Stimulated activated CD8-positive, alpha-beta memory T cell treated with anti-CD3 and anti-CD28 coated beads, Interleukin-4, amount 100 ng/mL, for 4 hours (primary cell): ENCODE data around the gene TSR3.

Experiments
- DNase-seq, 2 donors: peaks; one replicate each; pipeline ENCODE4 v3.0.0-alpha.2; 2020; ENCODE audit warnings: low read depth in 2 of 2, low spot score in 1 of 2

TSR3 gene

DNA sequence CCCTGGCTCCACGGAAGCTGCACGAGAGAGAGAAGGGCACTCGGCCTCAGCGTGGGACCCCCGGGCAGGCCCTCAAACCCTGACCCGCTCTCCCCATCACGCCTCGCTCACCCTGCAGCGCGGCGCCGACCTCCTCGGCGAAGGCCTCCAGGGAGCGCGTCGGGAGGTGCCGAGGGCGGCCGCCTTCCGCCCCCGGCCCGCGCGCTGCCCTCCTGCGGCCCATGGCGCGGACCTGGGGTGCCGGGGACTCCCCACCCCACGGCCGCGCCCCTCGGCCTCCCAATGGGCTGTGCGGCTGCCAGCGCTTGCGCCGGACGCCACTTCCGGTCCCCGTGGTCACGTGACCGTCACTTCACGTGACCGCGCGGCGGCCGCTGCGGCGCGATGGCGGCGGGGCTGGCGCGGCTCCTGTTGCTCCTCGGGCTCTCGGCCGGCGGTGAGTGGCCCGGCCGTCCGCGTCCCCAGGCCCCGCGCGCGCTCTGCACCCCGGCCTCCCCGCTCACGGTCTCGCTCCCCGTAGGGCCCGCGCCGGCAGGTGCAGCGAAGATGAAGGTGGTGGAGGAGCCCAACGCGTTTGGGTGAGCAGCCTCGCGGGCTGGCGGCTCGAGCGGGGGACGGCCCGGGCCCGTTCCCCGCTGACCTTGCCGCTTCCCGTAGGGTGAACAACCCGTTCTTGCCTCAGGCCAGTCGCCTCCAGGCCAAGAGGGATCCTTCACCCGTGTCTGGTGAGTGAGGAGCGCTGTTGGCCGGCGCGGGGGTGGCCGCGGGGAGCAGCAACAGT is at the start of gene TSR3, which contains the start of gene GNPTG:
Gene TSR3 (minus strand): TSS at position 297 of the 781 bp plus-strand sequence. CDS start 74 bp downstream, at position 223.
Gene GNPTG (plus strand): TSS at position 350 of the 781 bp plus-strand sequence. CDS start 35 bp downstream, at position 385.
- peak; percentile 53 to 70 for DNase-seq

DNA sequence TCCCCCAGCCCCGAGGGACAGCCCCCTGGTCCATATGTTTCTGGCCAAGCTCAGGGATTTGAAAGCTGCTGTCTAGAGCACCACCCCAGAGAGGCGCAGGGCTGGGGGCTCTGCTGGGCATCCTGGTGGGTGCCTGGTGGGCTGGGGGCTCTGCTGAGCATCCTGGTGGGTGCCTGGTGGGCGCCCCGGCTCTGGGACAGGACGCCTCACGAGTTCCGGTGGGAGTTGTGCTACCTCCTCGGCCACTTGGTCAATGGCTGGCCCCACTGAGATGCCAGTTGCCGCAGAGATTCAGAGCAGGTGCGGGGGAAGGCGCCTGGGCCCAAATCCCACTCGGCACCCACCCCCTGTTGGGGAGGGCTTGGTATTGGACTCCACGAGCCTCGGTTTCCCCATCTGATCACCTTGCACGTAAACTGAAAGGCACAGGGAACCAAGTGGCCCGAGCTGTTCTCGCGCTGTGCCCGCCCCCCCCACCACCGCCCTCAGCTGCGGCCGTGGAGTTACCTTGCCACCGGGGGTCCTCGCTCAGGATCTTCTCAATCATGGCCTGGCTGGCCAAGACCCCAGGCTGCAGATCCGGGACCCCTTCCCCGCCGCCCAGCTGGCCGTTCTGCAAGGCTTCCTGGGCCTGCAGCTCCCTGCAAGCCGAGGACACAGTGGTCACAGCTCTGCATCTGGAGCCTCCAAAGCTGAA is 49.5 kb upstream of the TSR3 start:
- no peak for DNase-seq

DNA sequence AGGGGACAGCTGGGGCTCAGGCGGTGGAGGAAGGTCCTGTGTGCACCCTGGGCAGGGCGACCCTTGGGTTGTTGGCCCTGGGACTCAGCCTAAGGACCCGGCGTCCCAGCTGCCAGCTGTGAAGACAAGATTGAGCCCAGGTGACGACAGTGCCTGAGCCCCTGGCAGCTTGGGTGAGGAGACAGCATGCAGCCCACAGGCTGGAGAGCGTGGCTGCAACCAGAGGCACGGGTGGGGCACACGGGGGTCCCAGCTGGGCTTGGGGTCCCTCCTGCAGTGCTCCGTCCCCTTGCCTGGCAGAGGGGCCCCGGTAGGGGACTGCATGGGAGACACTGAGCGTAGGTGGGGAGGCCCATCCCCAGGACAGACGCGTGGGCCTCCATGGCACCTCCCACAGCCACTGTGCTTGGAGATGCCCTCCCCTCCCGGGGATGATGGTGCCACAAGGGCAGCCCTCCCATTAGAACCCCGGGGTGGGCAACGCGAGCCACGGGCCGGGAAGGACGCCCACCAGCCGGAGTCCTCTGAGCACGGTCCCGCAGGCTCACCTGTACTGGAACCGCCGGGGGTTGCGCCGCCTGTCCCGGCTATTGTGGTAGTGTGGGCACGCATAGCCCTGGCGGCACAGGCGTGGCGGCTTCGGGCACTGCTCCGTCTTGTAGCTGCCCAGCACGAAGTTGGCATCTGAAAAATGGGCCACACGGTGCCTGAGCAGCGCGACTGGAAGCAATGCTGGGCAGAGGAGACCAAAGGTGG is 47.3 kb upstream of the TSR3 start:
- DNase-seq: no peak

DNA sequence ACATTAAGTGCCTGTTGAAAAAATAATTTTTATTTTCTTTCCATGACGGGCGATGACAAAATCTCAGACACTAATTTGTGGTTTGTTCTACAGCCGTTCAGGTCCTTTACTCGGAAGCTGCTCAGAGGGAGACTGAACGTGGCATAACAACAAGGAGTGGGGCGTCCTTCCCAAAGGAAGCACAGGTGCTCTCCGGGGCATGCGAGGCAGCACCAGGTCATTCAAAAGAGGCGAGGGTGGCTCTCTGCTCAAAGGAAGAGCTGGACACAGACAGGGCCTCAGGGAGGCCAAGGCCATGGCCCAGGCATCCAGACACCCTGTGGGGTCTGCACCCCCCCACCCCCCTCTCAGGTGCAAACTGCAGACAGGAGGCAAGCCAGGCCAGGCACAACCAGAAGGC is 46.7 kb upstream of the TSR3 start:
- no peak for DNase-seq

DNA sequence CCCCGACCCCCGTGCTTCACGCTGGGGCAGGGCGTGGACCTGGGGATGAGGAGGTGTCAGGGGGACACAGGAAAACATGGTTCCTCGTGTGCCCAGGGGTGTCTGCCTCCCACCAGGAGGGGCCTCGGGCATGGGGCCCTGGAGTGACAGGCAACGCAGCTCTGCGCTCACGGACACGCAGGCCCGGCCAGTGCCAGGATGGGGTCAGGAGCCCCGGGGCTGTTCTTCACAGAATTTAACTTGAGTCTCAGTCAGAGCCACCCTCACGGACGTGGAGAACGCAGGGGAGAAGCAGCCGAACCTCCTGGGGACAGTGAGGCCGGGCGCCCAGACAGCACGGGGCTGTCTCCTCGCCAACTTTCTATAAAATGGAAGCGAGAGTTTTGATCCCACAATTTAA is 46.1 kb upstream of the TSR3 start:
- no peak for DNase-seq

DNA sequence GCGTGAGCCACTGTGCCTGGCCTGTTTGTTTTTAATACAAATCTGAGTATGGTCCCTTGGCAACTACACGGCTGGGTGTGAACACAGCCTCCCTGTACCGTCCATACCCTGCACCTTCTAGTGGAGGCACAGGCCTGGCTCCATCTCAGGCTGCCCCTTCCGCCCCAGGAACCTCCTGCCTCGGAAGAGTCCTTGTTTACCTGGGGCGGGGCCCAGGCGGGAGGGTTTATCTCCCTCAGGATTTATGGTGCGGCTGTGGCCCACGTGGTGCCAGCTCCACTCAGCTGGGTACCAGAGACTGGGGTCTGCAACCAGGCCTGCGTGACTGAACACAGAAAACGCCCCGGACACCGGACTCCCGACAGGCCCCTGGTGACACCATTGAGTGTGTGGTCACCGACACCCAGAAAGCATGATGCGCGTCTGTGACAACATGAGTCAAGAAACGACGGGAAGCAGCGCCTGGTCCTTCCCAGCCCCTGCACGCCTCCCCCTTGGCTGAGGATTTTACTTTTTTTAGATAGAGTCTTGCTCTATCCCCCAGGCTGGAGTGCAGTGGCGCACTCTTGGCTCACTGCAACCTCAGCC is 43.9 kb upstream of the TSR3 start:
- no peak for DNase-seq

DNA sequence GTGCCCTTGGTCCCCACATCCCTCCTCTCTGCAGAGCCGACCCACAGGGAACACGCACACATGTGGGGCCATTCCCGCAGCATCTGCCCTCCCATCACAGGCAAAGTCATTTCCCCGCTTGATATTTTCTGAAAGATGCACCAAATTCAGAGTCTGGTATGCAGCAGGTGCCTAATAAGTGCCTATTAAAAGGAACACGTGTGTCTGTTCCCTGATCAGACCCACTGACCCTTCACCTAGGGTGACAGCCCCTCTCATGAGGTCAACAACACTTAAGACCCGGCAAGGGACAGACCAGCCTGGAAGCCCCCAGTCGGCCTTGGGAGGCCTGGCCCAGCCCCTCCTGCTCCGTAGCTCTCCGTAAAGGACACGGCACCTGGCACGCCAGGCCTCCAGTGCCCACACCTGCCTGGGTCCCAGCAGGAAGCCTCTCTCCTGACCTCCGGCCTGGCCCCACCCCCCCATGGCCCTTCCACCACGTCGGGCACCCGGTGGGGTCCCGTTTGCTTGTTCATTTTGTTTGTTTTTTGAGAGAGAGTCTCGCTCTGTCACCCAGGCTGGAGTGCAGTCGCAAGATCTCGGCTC is 42.8 kb upstream of the TSR3 start:
- DNase-seq: no peak

DNA sequence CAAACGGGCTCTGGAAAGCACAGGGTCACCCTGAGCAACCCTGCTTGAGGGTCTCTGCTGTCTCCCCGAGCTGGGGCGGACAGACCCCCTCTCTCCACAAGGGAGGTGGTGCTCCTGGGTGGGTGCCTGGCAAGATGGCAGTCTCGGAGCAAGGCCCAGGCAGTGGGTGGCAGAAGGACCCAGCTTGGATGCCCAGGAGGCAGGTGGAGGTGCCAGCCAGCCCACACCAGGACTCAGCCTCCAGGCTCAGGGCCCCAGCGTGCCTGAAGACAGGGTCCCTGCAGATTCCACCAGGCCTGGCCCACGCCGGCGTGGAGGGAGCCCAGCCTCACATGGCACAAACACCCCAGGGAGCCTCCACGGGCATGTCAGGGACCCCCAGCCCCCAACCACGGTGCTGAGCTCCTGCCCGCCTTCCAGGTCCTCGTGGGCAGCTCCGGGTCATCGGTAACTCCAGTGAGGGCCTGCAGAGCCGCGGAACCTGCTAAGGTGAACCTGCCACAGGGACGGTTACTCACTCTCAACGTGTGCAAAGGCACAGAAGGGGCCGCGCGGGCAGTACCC is 42.0 kb upstream of the TSR3 start:
- DNase-seq: no peak

DNA sequence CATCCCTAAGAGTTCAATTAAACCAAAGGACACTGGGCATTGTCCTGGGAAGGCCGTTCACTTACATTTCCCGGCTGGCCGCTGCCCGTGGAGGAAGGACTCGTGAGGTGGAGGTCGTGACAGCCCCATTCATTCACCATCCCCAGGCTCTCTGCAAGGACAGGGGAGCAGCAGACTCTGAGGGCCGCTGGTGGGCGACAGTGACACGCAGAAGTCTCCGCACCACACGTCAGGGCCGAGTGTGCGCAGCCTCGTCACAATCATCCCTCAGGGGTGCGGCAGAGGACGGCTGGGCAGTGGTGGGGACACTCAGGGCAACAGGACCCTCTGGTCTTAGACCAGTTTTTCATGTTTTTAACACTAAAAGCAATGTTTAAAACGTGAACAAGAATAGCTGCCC is 41.1 kb upstream of the TSR3 start:
- DNase-seq: no peak

DNA sequence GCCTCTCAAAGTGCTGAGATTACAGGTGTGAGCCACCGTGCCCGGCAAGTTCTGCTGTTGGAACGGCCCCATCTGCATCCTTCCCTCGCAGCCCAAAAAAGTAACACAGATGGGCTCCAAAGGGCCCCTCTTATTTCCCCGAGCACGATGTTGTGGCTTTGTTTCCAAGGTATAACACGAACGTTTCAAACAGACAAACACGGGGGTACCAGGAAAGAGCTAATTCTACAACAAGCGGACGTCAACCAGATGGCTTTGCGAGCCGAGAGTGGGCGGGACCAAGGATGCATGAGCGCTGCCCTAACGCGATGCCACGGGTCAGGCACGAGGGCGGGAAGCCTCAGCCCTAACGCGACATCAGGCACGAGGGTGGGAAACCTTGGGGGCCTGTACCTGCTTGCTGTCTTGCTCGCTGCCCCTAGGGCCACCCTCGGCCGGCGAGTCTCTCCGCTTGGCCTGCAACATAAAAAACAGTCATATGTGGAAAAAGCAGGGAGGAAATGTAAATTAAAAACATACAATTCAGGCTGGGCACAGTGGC is 38.6 kb upstream of the TSR3 start:
- DNase-seq: no peak

DNA sequence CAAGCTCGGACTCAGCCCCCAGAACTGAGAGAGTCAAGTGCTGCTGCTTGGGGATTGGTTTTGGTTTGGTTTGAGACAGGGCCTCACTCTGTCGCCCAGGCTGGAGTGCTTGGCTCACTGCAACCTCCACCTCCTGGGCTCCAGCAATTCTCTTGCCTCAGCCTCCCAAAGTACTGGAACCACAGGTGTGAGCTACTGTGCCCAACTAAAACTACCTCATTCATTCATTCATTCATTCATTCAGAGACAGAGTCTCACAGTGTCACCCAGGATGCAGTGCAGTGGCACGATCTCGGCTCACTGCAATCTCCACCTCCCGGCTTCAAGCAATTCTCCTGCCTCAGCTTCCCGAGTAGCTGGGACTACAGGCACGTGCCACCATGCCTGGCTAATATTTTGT is 38.1 kb upstream of the TSR3 start:
- DNase-seq: no peak

DNA sequence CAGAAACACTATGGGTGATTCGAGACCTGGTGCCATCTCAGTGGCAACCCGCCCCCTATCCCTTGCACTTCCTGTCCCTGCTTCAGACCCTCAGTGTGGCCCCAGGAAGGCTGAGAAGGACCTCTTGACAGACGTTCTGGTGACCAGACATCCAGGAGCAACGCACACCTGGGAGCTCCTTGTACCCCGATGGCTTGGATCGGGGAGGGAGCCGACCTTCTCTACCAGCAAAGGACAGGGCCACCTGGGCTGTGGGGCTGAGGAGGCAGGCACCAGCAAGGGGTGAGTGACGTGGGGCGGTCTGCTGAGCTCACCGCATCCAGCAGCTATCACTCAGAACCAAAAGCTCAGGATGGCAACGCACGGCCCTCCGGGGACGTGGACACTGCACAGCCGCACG is 35.7 kb upstream of the TSR3 start:
- DNase-seq: no peak

DNA sequence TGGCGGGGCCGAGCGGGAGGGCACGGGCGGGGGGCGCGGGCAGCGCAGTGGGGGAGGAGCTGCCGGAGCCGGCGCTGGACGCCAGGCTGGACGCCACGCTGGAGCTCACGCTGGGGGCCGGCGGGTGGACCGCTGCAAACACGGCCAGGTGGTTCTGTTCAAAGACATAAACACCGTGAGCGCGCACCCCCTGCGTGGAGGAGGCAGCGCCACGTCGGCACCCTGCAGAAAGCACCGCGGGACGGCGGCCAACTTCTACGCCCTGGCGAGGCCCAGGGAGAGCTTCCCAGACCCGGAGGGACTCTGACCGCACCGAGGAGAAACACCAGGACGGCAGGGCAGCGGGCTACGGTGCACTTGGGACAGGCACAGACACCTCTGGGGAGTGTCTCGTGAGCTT is 33.6 kb upstream of the TSR3 start:
- no peak for DNase-seq

DNA sequence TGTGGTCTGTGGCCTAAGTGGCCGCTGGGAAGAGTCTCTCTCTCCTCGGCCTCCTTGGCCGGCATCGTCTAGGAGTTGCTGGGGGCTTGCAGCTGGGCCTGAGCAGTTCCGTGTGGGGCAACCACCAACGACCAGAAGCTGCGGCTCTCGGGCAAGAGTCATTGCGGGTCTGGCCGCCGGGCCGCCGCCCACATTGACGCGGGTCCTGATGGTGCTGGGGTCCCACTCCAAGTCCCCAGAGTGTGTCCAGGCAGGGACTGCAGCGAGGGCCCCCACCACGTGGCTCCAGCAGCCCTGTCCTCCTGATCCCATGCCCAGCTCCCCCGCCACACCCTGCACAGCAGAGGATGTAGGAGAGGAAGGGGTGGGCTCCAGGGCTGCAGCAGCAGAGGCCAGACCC is 31.9 kb upstream of the TSR3 start:
- DNase-seq: no peak

DNA sequence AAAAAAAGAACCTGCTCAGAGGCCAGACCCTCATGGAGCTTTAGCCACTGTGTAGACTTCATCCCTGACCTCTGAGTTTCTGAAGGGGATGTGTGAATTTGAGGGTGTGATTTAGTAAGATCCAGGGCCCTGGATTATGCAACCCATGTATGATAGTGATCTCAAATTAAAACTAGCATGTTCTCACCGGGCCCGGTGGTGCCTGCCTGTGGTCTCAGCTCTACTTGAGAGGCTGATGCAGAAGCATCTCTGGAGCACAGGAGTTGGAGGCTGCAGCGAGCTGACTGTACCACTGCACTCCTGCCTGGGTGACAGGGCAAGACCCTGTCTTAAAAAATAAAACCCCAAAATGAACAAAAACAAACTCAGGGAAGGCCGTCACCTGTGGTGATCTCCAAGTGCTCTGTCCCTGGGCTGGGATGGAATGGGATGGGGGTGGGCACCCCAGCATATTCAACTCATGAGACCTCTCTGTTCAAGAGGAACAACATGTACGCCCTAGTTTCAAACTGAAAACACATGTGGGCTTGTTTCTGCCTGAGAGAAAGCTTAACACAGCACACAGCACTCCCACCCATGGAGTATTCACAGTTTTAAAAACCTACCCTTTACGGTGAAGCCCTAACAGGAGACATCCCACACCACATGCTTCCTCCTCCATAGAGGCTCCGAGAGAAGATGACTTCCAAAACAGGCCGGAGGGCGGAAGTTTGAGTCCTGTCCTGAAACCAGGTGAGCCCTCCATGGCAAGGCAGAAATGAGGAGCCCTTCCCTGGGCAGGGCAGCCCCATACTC is 30.1 kb upstream of the TSR3 start:
- no peak for DNase-seq

DNA sequence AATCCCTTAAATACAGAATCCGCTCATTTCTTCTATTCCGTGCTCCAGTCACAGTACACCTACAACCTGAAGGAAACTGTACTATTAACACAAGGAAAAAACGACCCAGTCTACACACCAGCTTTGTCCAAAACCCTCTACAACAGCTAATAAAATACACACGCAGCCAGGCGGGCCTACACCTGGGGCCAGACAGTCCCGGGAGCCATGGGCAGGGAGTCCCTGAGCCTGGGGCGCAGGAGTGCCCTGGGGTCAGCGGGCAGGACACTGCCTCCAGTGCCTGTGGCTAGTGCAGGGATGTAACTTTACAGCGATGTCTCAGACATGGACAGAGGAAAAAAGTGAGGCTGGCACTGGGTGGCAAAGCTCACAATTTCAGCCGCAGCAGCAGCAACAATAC is 28.5 kb upstream of the TSR3 start:
- DNase-seq: no peak

DNA sequence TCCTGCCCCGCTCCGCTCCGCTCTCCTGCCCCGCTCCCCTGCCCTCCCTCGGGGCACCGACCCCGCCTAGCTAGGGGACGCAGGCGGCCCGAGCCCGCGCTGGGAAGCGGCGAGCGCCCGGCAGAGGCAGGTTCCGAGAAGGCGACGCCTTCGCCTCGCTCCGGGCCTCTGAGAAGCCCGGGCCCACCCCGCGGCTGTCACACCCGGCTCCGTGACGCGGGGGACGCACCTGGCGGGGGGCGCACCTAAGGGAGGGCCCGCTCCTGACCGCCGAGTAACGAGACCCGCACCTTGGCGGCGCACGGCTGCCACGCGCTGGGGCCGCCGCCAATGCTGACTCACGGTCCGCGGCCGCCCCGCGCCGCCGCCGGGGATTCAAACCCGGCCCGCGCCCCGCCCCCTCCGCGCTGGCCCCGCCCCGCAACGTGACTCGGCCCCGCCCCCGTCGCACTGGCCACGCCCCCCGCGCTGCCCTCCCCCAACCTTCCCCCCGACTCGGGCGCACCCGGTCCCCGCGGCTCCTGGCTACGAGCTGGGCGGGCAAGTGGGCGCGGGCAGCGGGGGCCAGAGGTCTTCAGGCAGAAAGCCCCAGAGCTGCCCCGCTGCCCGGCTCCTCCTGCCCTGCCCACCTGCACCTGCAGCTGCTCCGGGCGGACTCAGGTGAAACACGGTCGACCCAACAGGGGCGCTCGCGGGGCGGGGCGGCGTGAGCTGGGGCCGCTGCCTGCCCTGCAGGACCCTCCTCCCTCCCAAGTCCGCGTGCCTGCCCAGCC is 27.8 kb upstream of the TSR3 start:
- DNase-seq: peak; percentile 23 to 37

DNA sequence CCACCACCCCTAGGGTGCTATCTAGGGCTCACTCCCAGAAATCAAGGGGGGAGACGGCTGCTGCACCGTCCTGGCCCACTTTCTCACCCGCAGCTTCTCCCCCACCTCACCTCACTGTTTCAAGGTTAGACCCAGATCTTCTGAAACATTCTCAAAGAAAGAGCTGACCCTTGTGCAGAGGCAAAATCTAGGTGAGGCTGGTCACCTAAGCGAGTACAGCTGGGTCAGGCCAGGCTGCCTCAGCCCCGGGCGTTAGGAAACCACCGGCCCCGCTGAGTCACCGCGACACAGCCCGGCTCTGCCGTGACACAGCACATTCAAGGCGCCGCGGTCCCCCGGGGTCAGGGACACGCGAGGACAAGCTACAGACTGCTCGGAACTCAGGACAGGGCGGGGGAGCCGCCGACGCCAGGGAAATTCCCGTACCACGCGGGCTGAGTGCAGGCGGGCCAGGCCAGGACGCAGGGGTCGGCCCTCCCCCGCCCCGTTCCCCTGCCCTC is 27.2 kb upstream of the TSR3 start:
- peak; percentile 14 to 56 for DNase-seq
